ENCODE measurements around the gene HYI. TPM values are rescaled to one million over a fixed set of nuclear protein-coding genes. Genes with fewer than 3 reads are reported as not detected.
A peak's percentile ranks its signal among the peaks of the same experiment; 100 is the strongest.

HYI gene
- total and polyA plus RNA-seq, 11 donors: 8.1 to 33.0 (median 20.9) TPM

GRCh38 chr1:43436371-43436770 is 17.4 kb downstream of the HYI start:
- intact Hi-C loops (cut with DNase I): no loop called here
- ATAC-seq (no peak), DNase-seq (peak in 1 of 5 donors; percentile 1)
- Histone ChIP-seq H3K27me3 (no peaks in the 10 kb centered on the region), H3K36me3 (peaks cover 0 to 92% (median 81%) of the 10 kb centered on the region in 9 donors), H3K27ac (peak overlapping the region in 3 of 12 donors; percentile 42 to 70 (median 53)), H3K4me3 (no peak overlapping the region), H3K4me1 (peaks cover 0 to 17% (median 4%) of the 10 kb centered on the region in 12 donors), H3K9me3 (no peaks in the 10 kb centered on the region)
- TF ChIP-seq CTCF (IDR thresholded peaks at IDR 0.05): no peak
- no peak for TF ChIP-seq POLR2A (IDR thresholded peaks at IDR 0.05)
- 87 to 91% (median 87%) methylated on average over 3 of the region's 3 CpGs for WGBS, 4 donors

GRCh38 chr1:43435146-43436145 is 18.3 kb downstream of the HYI start:
- H3K27me3 ChIP-seq: no peaks in the 10 kb centered on the region
- peaks cover 0 to 17% (median 4%) of the 10 kb centered on the region in 12 donors for H3K4me1 ChIP-seq
- DNase-seq: peak in 4 of 5 donors; percentile 27 to 50 (median 46)
- TF ChIP-seq POLR2A (IDR thresholded peaks at IDR 0.05): no peak
- no peak for TF ChIP-seq CTCF (IDR thresholded peaks at IDR 0.05)
- no peaks in the 10 kb centered on the region for H3K9me3 ChIP-seq
- no peak overlapping the region for H3K4me3 ChIP-seq
- peak overlapping the region in 6 of 12 donors; percentile 27 to 70 (median 39) for H3K27ac ChIP-seq
- intact Hi-C loops (cut with DNase I): no loop called here
- peaks cover 0 to 92% (median 81%) of the 10 kb centered on the region in 9 donors for H3K36me3 ChIP-seq
- ATAC-seq: peak; percentile 61 to 83 (median 75)
- 75 to 82% (median 79%) methylated on average over 14 of the region's 14 CpGs for WGBS, 4 donors

DNA sequence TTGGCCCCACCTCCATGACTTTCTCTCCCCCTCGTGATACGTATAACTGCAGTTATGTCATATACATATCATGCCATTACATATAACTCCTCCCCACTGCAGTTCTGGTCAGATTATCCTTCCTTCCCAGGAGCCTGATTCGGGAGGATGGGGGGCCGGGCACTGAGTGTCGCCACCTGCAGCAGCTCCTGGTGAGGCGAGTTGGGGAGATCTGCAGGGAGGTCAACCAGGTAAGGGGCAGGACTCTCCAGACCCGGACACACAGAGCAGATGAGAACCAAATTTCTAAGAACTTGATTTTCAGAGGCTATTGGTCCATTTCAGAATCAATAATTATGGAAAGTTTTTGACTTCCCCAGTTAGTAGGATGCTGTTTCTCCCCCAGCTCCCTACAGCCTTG is 19.5 kb downstream of the HYI start:
- no peak for TF ChIP-seq POLR2A (IDR thresholded peaks at IDR 0.05)
- no peak for TF ChIP-seq CTCF (IDR thresholded peaks at IDR 0.05)
- intact Hi-C loops (cut with DNase I): no loop called here
- 93 to 95% (median 93%) methylated on average over 7 of the region's 7 CpGs for WGBS, 4 donors
- Histone ChIP-seq H3K36me3 (peaks cover 4 to 92% (median 81%) of the 10 kb centered on the region in 9 donors), H3K4me3 (no peak overlapping the region), H3K27ac (no peak overlapping the region), H3K9me3 (no peaks in the 10 kb centered on the region), H3K4me1 (peaks cover 0 to 17% (median 4%) of the 10 kb centered on the region in 12 donors), H3K27me3 (no peaks in the 10 kb centered on the region)
- DNase-seq: peak in 1 of 5 donors; percentile 3
- no peak for ATAC-seq

GRCh38 chr1:43432907-43433306 is 20.8 kb downstream of the HYI start:
- DNase-seq (no peak), ATAC-seq (no peak)
- intact Hi-C loops (cut with DNase I): no loop called here
- Histone ChIP-seq H3K36me3 (peaks cover 4 to 92% (median 82%) of the 10 kb centered on the region in 9 donors), H3K27ac (no peak overlapping the region), H3K27me3 (no peaks in the 10 kb centered on the region), H3K4me1 (peaks cover 0 to 17% (median 4%) of the 10 kb centered on the region in 12 donors), H3K4me3 (no peak overlapping the region), H3K9me3 (no peaks in the 10 kb centered on the region)
- 89 to 98% (median 95%) methylated on average over 5 of the region's 5 CpGs for WGBS, 4 donors
- TF ChIP-seq POLR2A (IDR thresholded peaks at IDR 0.05) (no peak), CTCF (IDR thresholded peaks at IDR 0.05) (no peak)

Data from heart left ventricle (tissue), 16 donors.